GM12878 (cell line): ENCODE results near the gene IRGM. TPM values are rescaled to one million over a fixed set of nuclear protein-coding genes. Genes with fewer than 3 reads are reported as not detected.

Source experiments
- ATAC-seq: fragments of 200-7000 bp; cut with Tn5 transposase; 3 replicates; pipeline ENCODE4 v1.9.1; 2020; ENCODE audit warnings: mild to moderate bottlenecking, moderate library complexity
- BruUV-seq: library from RNA; stranded (reverse); fragments of 400-500 nt; replicated peaks from 2 replicates; lab custom pipeline; 2021; lab: Mats Ljungman, UMichigan
- CTCF ChIA-PET: fragments of 300-600 bp; sonication (Branson Sonifier 250); formaldehyde crosslinking; extraction: SDS; loops from one replicate; lab custom pipeline; 2021; ENCODE audit warnings: inconsistent platforms; lab: Yijun Ruan, JAX
- POLR2A ChIA-PET: fragments of 350-600 bp; formaldehyde crosslinking; extraction: SDS; loops from one replicate; lab custom pipeline; 2021; ENCODE audit warnings: inconsistent platforms; lab: Charles Lee
- RAD21 ChIA-PET: fragments of 300-600 bp; sonication (Branson Sonifier 250); formaldehyde crosslinking; loops from one replicate; lab custom pipeline; 2023; ENCODE audit warnings: antibody characterized with exemption; ENCODE audit not compliant: unreplicated experiment; lab: Charles Lee
- SMC1A ChIA-PET: fragments of 300-600 bp; sonication (Branson Sonifier 250); formaldehyde crosslinking; loops from one replicate; lab custom pipeline; 2023; ENCODE audit not compliant: unreplicated experiment, uncharacterized antibody; lab: Charles Lee
- DNase-seq: peaks from one replicate; pipeline ENCODE4 v3.0.0-alpha.2; 2011; ENCODE audit warnings: low read depth, low spot score
- FAIRE-seq: peaks from 3 replicates; lab custom pipeline; 2011; peaks lifted over from hg19 to GRCh38; lab: Jason Lieb, UNC
- H2AFZ ChIP-seq: 2 replicates; pipeline ENCODE4 v1.6.0; 2011; ENCODE audit warnings: low read depth, low read length, control low read depth; ENCODE audit not compliant: control insufficient read depth
- H3K27ac ChIP-seq: 2 replicates; pipeline ENCODE4 v1.5.1; 2011; ENCODE audit warnings: control low read depth; ENCODE audit not compliant: control insufficient read depth, insufficient read depth
- H3K27me3 ChIP-seq, 2 experiments: replicated peaks in 1 of 2; 2 replicates each; pipeline versions ENCODE4 v1.6.0 to v1.6.1; 2011; ENCODE audit warnings: low read length in 1 of 2; ENCODE audit not compliant: control insufficient read depth in 2 of 2, insufficient read depth in 2 of 2
- H3K36me3 ChIP-seq, 2 experiments: 2 replicates each; pipeline ENCODE4 v1.5.1; 2011; ENCODE audit warnings: low read length in 1 of 2; ENCODE audit not compliant: control insufficient read depth in 2 of 2, insufficient read depth in 2 of 2
- H3K4me1 ChIP-seq: 2 replicates; pipeline ENCODE4 v1.6.1; 2011; ENCODE audit warnings: mild to moderate bottlenecking, low read length, moderate library complexity, mixed read lengths; ENCODE audit not compliant: control insufficient read depth, insufficient read depth
- H3K4me2 ChIP-seq: 2 replicates; pipeline ENCODE4 v1.6.0; 2011; ENCODE audit warnings: control low read depth; ENCODE audit not compliant: control insufficient read depth, insufficient read depth
- H3K4me3 ChIP-seq: fragments of 200-600 bp; sonication (generic); 2 replicates; pipeline ENCODE4 v1.5.1; 2016
- H3K79me2 ChIP-seq: 2 replicates; pipeline ENCODE4 v1.6.0; 2011; ENCODE audit warnings: low read length; ENCODE audit not compliant: control insufficient read depth, insufficient read depth
- H3K9ac ChIP-seq: 2 replicates; pipeline ENCODE4 v1.8.0; 2011; ENCODE audit warnings: low read length, control low read depth, mixed read lengths; ENCODE audit not compliant: control insufficient read depth, insufficient read depth
- H3K9me3 ChIP-seq: replicated peaks from 3 replicates; pipeline ENCODE4 v1.5.1; 2011; ENCODE audit warnings: mild to moderate bottlenecking, low read length; ENCODE audit not compliant: control insufficient read depth, insufficient read depth
- H4K20me1 ChIP-seq: 2 replicates; pipeline ENCODE4 v1.6.0; 2011; ENCODE audit not compliant: control insufficient read depth, insufficient read depth
- CEBPB ChIP-seq, 2 experiments: fragments of 150-350 bp in 1 of 2; IDR thresholded peaks; 2 replicates each; pipeline ENCODE4 v1.6.1; 2012 to 2014; ENCODE audit warnings: low read depth in 2 of 2, low read length in 2 of 2, borderline replicate concordance in 1 of 2, inconsistent platforms in 1 of 2
- CHD4 ChIP-seq: fragments of 200-600 bp; sonication (generic); IDR thresholded peaks from 2 replicates; pipeline ENCODE4 v1.6.1; 2016; ENCODE audit warnings: mild to moderate bottlenecking
- CREB1 ChIP-seq: IDR thresholded peaks from 2 replicates; pipeline ENCODE4 v1.6.1; 2012; ENCODE audit warnings: low read depth, mild to moderate bottlenecking, inconsistent platforms
- CREM ChIP-seq: IDR thresholded peaks from 2 replicates; pipeline ENCODE4 v1.6.1; 2014; ENCODE audit warnings: antibody characterized with exemption, low read depth
- FOXK2 ChIP-seq: fragments of 450-650 bp; IDR thresholded peaks from 2 replicates; pipeline ENCODE4 v1.6.1; 2017; ENCODE audit warnings: mild to moderate bottlenecking, moderate library complexity
- HCFC1 ChIP-seq: fragments of 150-350 bp; IDR thresholded peaks from 2 replicates; pipeline ENCODE4 v1.6.1; 2014; ENCODE audit warnings: low read length
- RB1 ChIP-seq: fragments of 450-650 bp; formaldehyde crosslinking; IDR thresholded peaks from 2 replicates; pipeline ENCODE4 v1.6.1; 2017; ENCODE audit warnings: mild to moderate bottlenecking, borderline replicate concordance
- RBBP5 ChIP-seq: fragments of 200-600 bp; sonication (generic); conservative IDR thresholded peaks from 2 replicates; pipeline ENCODE4 v1.6.1; 2016
- SIN3A ChIP-seq: IDR thresholded peaks from 2 replicates; pipeline ENCODE4 v1.6.1; 2012; ENCODE audit warnings: low read depth, low read length, improper control_type of control experiment
- SREBF2 ChIP-seq: IDR thresholded peaks from 2 replicates; pipeline ENCODE4 v1.6.1; 2012; ENCODE audit warnings: mild to moderate bottlenecking, low read length
- YY1 ChIP-seq: IDR thresholded peaks from 2 replicates; pipeline ENCODE4 v1.6.1; 2011; ENCODE audit warnings: low read depth, mild to moderate bottlenecking, low read length
- ZNF24 ChIP-seq: fragments of 450-650 bp; IDR thresholded peaks from 2 replicates; pipeline ENCODE4 v1.6.1; 2017; ENCODE audit warnings: antibody characterized with exemption, mild to moderate bottlenecking
- ZZZ3 ChIP-seq: IDR thresholded peaks from 2 replicates; pipeline ENCODE4 v1.6.1; 2011; ENCODE audit warnings: low read depth; ENCODE audit not compliant: control insufficient read depth, insufficient read length
- WGBS: methylation state at CpG from one replicate; pipeline ENCODE4 v1.1.6; 2016; ENCODE audit warnings: low lambda C conversion rate; ENCODE audit not compliant: insufficient replicate concordance, insufficient coverage; ENCODE audit errors: missing lambda C conversion rate; 5-methylcytosine and 5-hydroxymethylcytosine counted together
- in situ Hi-C: fragments of 300-500 bp; cut with MboI; formaldehyde crosslinking; loops from 9 replicates; pipeline ENCODE4 v1.14.3; 2018; ENCODE audit warnings: mixed read lengths
- intact Hi-C: fragments of 100-400 bp; cut with micrococcal nuclease; formaldehyde crosslinking; loops from one replicate; pipeline ENCODE4 v1.14.2; 2022; ENCODE audit not compliant: unreplicated experiment
- polyA plus RNA-seq, 11 experiments: library from polyadenylated mRNA; depleted of rRNA in 4 of 11; unstranded in 6 of 11; stranded (reverse) in 5 of 11; fragments of >200 nt; fragmentation: Nextera tagmentation in 4 of 11; fragmentation: Illumina TruSeq in 1 of 11; extraction: Ambion mirVana in 4 of 11; extraction: Trizol in 1 of 11; gene quantifications; 1 replicate in 1 of 11; 2 replicates in 10 of 11; pipeline versions ENCODE4 v1.2.1 to v1.2.3, GENCODE V29; 2011 to 2016; ENCODE audit warnings: inconsistent platforms in 2 of 11, missing spikeins in 2 of 11, low read depth in 1 of 11
- total RNA-seq, 4 experiments: library from RNA; depleted of rRNA in 3 of 4; stranded (reverse); fragments of >200 nt in 3 of 4; fragmentation: Illumina TruSeq in 1 of 4; extraction: Trizol in 1 of 4; gene quantifications; 2 replicates each; pipeline versions ENCODE4 v1.2.1 to v1.2.3, GENCODE V29; 2013 to 2021
- TF ChIP-seq, protein P1 (sequence below): fragments of 450-650 bp; formaldehyde crosslinking; IDR thresholded peaks from 2 replicates; pipeline ENCODE4 v1.4.0; 2020; ENCODE audit warnings: mild to moderate bottlenecking, moderate library complexity

IRGM gene
- total and polyA plus RNA-seq, 10 of the 15 experiments (the other 5 are each of a cell fraction or from before 2014, with no cell fraction given) = 0.11 to 0.38 (median 0.27) TPM; not detected in 2

DNA sequence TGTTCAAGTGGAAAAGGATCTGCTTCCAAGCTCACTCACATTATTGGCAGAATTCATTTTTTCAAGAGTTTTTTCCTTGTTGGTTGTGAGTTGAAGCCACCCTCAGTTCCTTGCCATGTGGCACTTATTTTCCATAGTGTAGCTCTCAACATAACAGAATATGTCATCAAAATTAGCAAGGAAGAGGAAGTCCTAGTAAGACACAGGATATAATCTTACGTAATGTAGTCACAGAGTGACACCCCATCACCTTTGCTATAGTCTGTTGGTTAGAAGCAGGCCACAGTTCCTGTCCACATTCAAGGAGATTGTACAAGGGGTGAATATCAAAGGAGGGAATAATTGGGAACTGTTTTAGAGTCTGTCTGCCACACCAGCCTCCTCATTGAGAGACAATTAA, 15.7 kb downstream of the IRGM start:
- H3K9me3 ChIP-seq = peaks cover 2% of the 10 kb centered on the region; the same call in 1 of the 3 replicates
- H3K27ac ChIP-seq = no peak overlapping the region
- no peak overlapping the region for H3K4me3 ChIP-seq
- H4K20me1 ChIP-seq = no peaks in the 10 kb centered on the region
- H3K36me3 ChIP-seq = no peaks in the 10 kb centered on the region
- H2AFZ ChIP-seq = no peak overlapping the region
- H3K79me2 ChIP-seq = no peaks in the 10 kb centered on the region
- ChIA-PET CTCF (interaction anchor here (0.7 kb wide), 1 partner anchor 42 kb away, joined by 3 read pairs; no protein-coding TSS in a partner anchor), RAD21 (no interaction called here), POLR2A (no interaction called here), SMC1A (interaction anchor here (1.1 kb wide), 1 partner anchor 9 kb away, joined by 3 read pairs; no protein-coding TSS in a partner anchor)
- in situ Hi-C loops = no loop called here
- BruUV-seq = no TSS peak
- ATAC-seq (no peak), DNase-seq (no peak), FAIRE-seq (no peak)
- H3K4me1 ChIP-seq = no peaks in the 10 kb centered on the region
- H3K27me3 ChIP-seq = no peaks in the 10 kb centered on the region
- H3K4me2 ChIP-seq = no peak overlapping the region
- H3K9ac ChIP-seq = no peak overlapping the region
- WGBS = 5% methylated on average over 1 of the region's 1 CpG
- TF ChIP-seq HCFC1 (no peak), ZNF24 (no peak), CREB1 (no peak), CHD4 (no peak), ZZZ3 (no peak), YY1 (no peak), SREBF2 (no peak), RB1 (no peak), CEBPB (IDR thresholded peaks at IDR 0.05; ENCODE audit: borderline replicate concordance in 1 of 2, low read depth in 2 of 2, low read length in 2 of 2) (no peak), RBBP5 (no peak), FOXK2 (no peak), SIN3A (no peak), CREM (no peak)
- TF ChIP-seq, protein P1, sequence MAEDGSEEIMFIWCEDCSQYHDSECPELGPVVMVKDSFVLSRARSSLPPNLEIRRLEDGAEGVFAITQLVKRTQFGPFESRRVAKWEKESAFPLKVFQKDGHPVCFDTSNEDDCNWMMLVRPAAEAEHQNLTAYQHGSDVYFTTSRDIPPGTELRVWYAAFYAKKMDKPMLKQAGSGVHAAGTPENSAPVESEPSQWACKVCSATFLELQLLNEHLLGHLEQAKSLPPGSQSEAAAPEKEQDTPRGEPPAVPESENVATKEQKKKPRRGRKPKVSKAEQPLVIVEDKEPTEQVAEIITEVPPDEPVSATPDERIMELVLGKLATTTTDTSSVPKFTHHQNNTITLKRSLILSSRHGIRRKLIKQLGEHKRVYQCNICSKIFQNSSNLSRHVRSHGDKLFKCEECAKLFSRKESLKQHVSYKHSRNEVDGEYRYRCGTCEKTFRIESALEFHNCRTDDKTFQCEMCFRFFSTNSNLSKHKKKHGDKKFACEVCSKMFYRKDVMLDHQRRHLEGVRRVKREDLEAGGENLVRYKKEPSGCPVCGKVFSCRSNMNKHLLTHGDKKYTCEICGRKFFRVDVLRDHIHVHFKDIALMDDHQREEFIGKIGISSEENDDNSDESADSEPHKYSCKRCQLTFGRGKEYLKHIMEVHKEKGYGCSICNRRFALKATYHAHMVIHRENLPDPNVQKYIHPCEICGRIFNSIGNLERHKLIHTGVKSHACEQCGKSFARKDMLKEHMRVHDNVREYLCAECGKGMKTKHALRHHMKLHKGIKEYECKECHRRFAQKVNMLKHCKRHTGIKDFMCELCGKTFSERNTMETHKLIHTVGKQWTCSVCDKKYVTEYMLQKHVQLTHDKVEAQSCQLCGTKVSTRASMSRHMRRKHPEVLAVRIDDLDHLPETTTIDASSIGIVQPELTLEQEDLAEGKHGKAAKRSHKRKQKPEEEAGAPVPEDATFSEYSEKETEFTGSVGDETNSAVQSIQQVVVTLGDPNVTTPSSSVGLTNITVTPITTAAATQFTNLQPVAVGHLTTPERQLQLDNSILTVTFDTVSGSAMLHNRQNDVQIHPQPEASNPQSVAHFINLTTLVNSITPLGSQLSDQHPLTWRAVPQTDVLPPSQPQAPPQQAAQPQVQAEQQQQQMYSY (CRISPR knock-in tag) = no peak
- intact Hi-C loops = no loop called here
